PC-9 (cell line): Measurements from ENCODE around the gene GRIA1. TPM values are rescaled to one million over a fixed set of nuclear protein-coding genes. Genes with fewer than 3 reads are reported as not detected.

Source experiments
- BruUV-seq: library from RNA; stranded (reverse); fragments of 400-500 nt; replicated peaks from 2 replicates; lab custom pipeline; 2021; lab: Mats Ljungman, UMichigan
- CTCF ChIA-PET: fragments of 300-600 bp; sonication (Branson Sonifier 250); formaldehyde crosslinking; loops from one replicate; lab custom pipeline; 2022; ENCODE audit warnings: antibody characterized with exemption; lab: Charles Lee
- POLR2A ChIA-PET: fragments of 300-600 bp; sonication (Branson Sonifier 250); formaldehyde crosslinking; loops from one replicate; lab custom pipeline; 2022; ENCODE audit warnings: antibody characterized with exemption; ENCODE audit not compliant: unreplicated experiment; lab: Charles Lee
- DNase-seq, 2 experiments: peaks; one replicate each; pipeline versions ENCODE4 v3.0.0 to v3.0.0-alpha.2; 2015 to 2022; ENCODE audit warnings: mixed read lengths in 1 of 2
- H2AFZ ChIP-seq: fragments of 200-600 bp; sonication (generic); 2 replicates; pipeline ENCODE4 v1.8.1; 2017; ENCODE audit warnings: antibody characterized with exemption
- H3F3A ChIP-seq: fragments of 200-600 bp; sonication (generic); 2 replicates; pipeline ENCODE4 v1.8.1; 2017; ENCODE audit warnings: antibody characterized with exemption, mild to moderate bottlenecking, low read depth; ENCODE audit not compliant: insufficient read depth
- H3K27ac ChIP-seq: fragments of 200-600 bp; sonication (generic); 2 replicates; pipeline ENCODE4 v1.6.1; 2016; ENCODE audit warnings: mixed run types
- H3K27me3 ChIP-seq: fragments of 200-600 bp; sonication (generic); 2 replicates; pipeline ENCODE4 v1.6.1; 2016; ENCODE audit warnings: low read depth, mixed run types; ENCODE audit not compliant: insufficient read depth
- H3K36me3 ChIP-seq: fragments of 200-600 bp; sonication (generic); 2 replicates; pipeline ENCODE4 v1.6.1; 2016; ENCODE audit warnings: low read depth, mixed run types
- H3K4me1 ChIP-seq: fragments of 200-600 bp; sonication (generic); replicated peaks from 2 replicates; pipeline ENCODE4 v1.6.1; 2016; ENCODE audit warnings: mixed run types; ENCODE audit not compliant: insufficient read depth
- H3K4me2 ChIP-seq: fragments of 200-600 bp; sonication (generic); 2 replicates; pipeline ENCODE4 v1.6.1; 2017; ENCODE audit warnings: mixed run types
- H3K4me3 ChIP-seq: fragments of 200-600 bp; sonication (generic); 2 replicates; pipeline ENCODE4 v1.6.1; 2016; ENCODE audit warnings: mixed run types
- H3K79me2 ChIP-seq: fragments of 200-600 bp; sonication (generic); 2 replicates; pipeline ENCODE4 v1.6.1; 2017; ENCODE audit warnings: low read depth, mixed run types
- H3K9me2 ChIP-seq: fragments of 200-600 bp; sonication (generic); 2 replicates; pipeline ENCODE4 v1.8.1; 2017; ENCODE audit warnings: mild to moderate bottlenecking; ENCODE audit not compliant: insufficient read depth
- H3K9me3 ChIP-seq: fragments of 200-600 bp; sonication (generic); 2 replicates; pipeline ENCODE4 v1.8.1; 2016; ENCODE audit warnings: low read depth; ENCODE audit not compliant: insufficient read depth
- H4K20me1 ChIP-seq: fragments of 200-600 bp; sonication (generic); 2 replicates; pipeline ENCODE4 v1.8.1; 2017; ENCODE audit not compliant: insufficient read depth
- EZH2 ChIP-seq: fragments of 200-600 bp; sonication (generic); IDR thresholded peaks from 2 replicates; pipeline ENCODE4 v1.8.0; 2017; ENCODE audit warnings: antibody characterized with exemption, low read depth
- intact Hi-C: fragments of 100-400 bp; cut with micrococcal nuclease; formaldehyde crosslinking; loops from one replicate; pipeline ENCODE4 v1.10.0; 2022; ENCODE audit not compliant: unreplicated experiment
- total RNA-seq: library from RNA; stranded (reverse); gene quantifications from 2 replicates; pipeline ENCODE4 v1.2.3, GENCODE V29; 2021
- TF ChIP-seq, protein P1 (sequence below): fragments of 200-600 bp; sonication (generic); conservative IDR thresholded peaks from 2 replicates; pipeline ENCODE4 v1.6.1; 2017; ENCODE audit warnings: mixed run types, antibody characterized with exemption, mild to moderate bottlenecking, moderate library complexity

The GRIA1 gene
- total RNA-seq, 1 experiment from 2014 or later: not detected

DNA sequence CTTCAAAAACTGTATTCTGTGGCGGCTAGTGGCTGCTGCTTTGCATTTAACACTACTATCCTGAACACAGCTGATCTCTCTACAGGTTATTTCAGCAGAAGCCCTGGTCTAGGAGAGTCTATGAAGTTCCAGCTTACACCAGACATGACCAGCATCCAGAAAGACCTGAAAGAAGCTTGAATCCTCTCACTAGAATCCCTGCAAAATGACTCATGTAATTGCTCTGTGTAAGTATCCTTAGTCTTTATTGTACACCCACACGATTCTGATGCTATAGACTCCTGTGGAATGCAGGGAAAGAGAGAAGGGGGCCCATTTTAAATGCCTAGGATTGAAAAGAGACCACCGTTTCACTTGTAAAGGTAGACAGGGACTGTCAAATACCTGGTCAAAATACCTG is 859 bp upstream of the GRIA1 start:
- no peak for TF ChIP-seq EZH2
- TF ChIP-seq, protein P1, sequence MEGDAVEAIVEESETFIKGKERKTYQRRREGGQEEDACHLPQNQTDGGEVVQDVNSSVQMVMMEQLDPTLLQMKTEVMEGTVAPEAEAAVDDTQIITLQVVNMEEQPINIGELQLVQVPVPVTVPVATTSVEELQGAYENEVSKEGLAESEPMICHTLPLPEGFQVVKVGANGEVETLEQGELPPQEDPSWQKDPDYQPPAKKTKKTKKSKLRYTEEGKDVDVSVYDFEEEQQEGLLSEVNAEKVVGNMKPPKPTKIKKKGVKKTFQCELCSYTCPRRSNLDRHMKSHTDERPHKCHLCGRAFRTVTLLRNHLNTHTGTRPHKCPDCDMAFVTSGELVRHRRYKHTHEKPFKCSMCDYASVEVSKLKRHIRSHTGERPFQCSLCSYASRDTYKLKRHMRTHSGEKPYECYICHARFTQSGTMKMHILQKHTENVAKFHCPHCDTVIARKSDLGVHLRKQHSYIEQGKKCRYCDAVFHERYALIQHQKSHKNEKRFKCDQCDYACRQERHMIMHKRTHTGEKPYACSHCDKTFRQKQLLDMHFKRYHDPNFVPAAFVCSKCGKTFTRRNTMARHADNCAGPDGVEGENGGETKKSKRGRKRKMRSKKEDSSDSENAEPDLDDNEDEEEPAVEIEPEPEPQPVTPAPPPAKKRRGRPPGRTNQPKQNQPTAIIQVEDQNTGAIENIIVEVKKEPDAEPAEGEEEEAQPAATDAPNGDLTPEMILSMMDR: no peak
- no TSS peak for BruUV-seq
- no peak overlapping the region for H2AFZ ChIP-seq
- H4K20me1 ChIP-seq: no peaks in the 10 kb centered on the region
- no peaks in the 10 kb centered on the region for H3F3A ChIP-seq
- no peaks in the 10 kb centered on the region for H3K4me1 ChIP-seq
- no peaks in the 10 kb centered on the region for H3K9me3 ChIP-seq
- no peaks in the 10 kb centered on the region for H3K79me2 ChIP-seq
- DNase-seq: no peak
- H3K9me2 ChIP-seq: no peaks in the 10 kb centered on the region
- CTCF ChIA-PET: no interaction called here
- no peaks in the 10 kb centered on the region for H3K36me3 ChIP-seq
- POLR2A ChIA-PET: no interaction called here
- H3K4me3 ChIP-seq: no peak overlapping the region
- H3K27ac ChIP-seq: no peak overlapping the region
- peaks cover 52% of the 10 kb centered on the region for H3K27me3 ChIP-seq
- no peak overlapping the region for H3K4me2 ChIP-seq
- intact Hi-C loops: no loop called here

GRCh38 chr5:153491038-153491744 is 721 bp downstream of the GRIA1 start:
- Histone ChIP-seq H3K27me3 (peaks cover 55% of the 10 kb centered on the region), H3F3A (no peaks in the 10 kb centered on the region), H3K4me3 (no peak overlapping the region), H3K9me2 (no peaks in the 10 kb centered on the region), H3K27ac (no peak overlapping the region), H3K4me1 (no peaks in the 10 kb centered on the region), H3K79me2 (no peaks in the 10 kb centered on the region), H4K20me1 (no peaks in the 10 kb centered on the region), H3K9me3 (no peaks in the 10 kb centered on the region), H2AFZ (no peak overlapping the region), H3K4me2 (no peak overlapping the region), H3K36me3 (no peaks in the 10 kb centered on the region)
- no TSS peak for BruUV-seq
- POLR2A ChIA-PET: no interaction called here
- intact Hi-C loops: no loop called here
- CTCF ChIA-PET: no interaction called here
- TF ChIP-seq EZH2: no peak
- TF ChIP-seq, protein P1: no peak
- no peak for DNase-seq

DNA sequence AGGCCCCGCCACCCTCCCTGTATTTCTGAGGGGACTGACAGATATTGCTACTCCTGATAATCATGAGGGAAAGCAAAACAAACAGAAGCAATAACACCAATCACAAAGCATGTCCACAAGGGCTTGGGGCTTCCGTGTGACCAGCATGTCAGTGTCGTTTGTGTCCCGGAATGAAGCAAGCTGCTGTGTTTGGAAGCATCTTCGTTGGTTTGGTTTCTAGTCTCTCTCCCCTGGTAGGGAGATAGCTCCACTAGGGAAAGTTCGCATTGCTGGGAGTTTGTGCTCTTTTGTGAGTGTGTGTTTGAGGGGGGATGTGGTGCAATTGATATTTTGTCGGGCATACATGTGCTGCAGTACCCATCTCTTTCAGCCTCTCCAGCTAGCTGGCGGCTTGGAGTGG is 1.4 kb downstream of the GRIA1 start:
- CTCF ChIA-PET: no interaction called here
- Histone ChIP-seq H3K9me2 (no peaks in the 10 kb centered on the region), H3K36me3 (no peaks in the 10 kb centered on the region), H3K4me3 (no peak overlapping the region), H3K27me3 (peaks cover 55% of the 10 kb centered on the region), H4K20me1 (no peaks in the 10 kb centered on the region), H3K27ac (no peak overlapping the region), H3K4me1 (no peaks in the 10 kb centered on the region), H3K4me2 (no peak overlapping the region), H2AFZ (no peak overlapping the region), H3F3A (no peaks in the 10 kb centered on the region), H3K9me3 (no peaks in the 10 kb centered on the region), H3K79me2 (no peaks in the 10 kb centered on the region)
- intact Hi-C loops: no loop called here
- no peak for TF ChIP-seq EZH2
- TF ChIP-seq, protein P1: no peak
- POLR2A ChIA-PET: no interaction called here
- no TSS peak for BruUV-seq
- no peak for DNase-seq
